CMK (cell line): Measurements from ENCODE around the gene TNFRSF8.

ENCODE experiments used
- DNase-seq: peaks from one replicate; pipeline ENCODE4 v3.0.0-alpha.2; 2010; ENCODE audit warnings: low read depth

TNFRSF8 gene

GRCh38 chr1:12159816-12160215 lies 96.7 kb downstream of the TNFRSF8 start:
- no peak for DNase-seq

GRCh38 chr1:12161324-12161661 lies 98.2 kb downstream of the TNFRSF8 start:
- DNase-seq = no peak

- peak; percentile 91 for DNase-seq
These were observed 98.8 kb downstream of the TNFRSF8 start for GRCh38 chr1:12161662-12162458.

- no peak for DNase-seq
These were observed 99.5 kb downstream of the TNFRSF8 start for GRCh38 chr1:12162459-12163137.

- no peak for DNase-seq
These were observed 100.1 kb downstream of the TNFRSF8 start for GRCh38 chr1:12163210-12163609.

GRCh38 chr1:12164210-12164609 lies 101.1 kb downstream of the TNFRSF8 start:
- no peak for DNase-seq

GRCh38 chr1:12165342-12165741 lies 102.2 kb downstream of the TNFRSF8 start:
- no peak for DNase-seq

GRCh38 chr1:12166834-12167492 lies 103.9 kb downstream of the TNFRSF8 start, which contains the start of gene TNFRSF1B:
TNFRSF1B (plus strand) TSS chr1:12166991; CDS start chr1:12167092, 101 bp downstream.
- DNase-seq = no peak

GRCh38 chr1:12167493-12168429 lies 104.7 kb downstream of the TNFRSF8 start:
- peak; percentile 90 for DNase-seq

GRCh38 chr1:12168451-12169160 lies 105.5 kb downstream of the TNFRSF8 start:
- DNase-seq = no peak

- no peak for DNase-seq
These were observed 106.5 kb downstream of the TNFRSF8 start for GRCh38 chr1:12169442-12170135.

GRCh38 chr1:12170263-12170671 lies 107.2 kb downstream of the TNFRSF8 start:
- no peak for DNase-seq

- DNase-seq = no peak
These were observed 108.3 kb downstream of the TNFRSF8 start for GRCh38 chr1:12171206-12172041.

GRCh38 chr1:12172042-12172851 lies 109.1 kb downstream of the TNFRSF8 start:
- DNase-seq = no peak

GRCh38 chr1:12173041-12173509 lies 110.0 kb downstream of the TNFRSF8 start:
- DNase-seq = no peak

- no peak for DNase-seq
These were observed 110.6 kb downstream of the TNFRSF8 start for GRCh38 chr1:12173631-12174121.

- DNase-seq = peak; percentile 85
These were observed 112.1 kb downstream of the TNFRSF8 start for GRCh38 chr1:12174924-12175810.
